Measurements from ENCODE around the gene PJA2.

GRCh38 chr5:109451146-109451545 is 41.4 kb upstream of the PJA2 start:
- no peak for TF ChIP-seq CTCF (IDR thresholded peaks at IDR 0.05 in 4 of 5, conservative IDR thresholded peaks at IDR 0.05 in 1 of 5)
- TF ChIP-seq POLR2A (IDR thresholded peaks at IDR 0.05), result no peak
